ENCODE data around the gene FBXO3.

GRCh38 chr11:33709466-33709865 lies 64.9 kb downstream of the FBXO3 start:
- TF ChIP-seq SUZ12 (IDR thresholded peaks at IDR 0.05) (no peak), NFRKB (IDR thresholded peaks at IDR 0.05) (no peak), FOXM1 (IDR thresholded peaks at IDR 0.05; ENCODE audit: borderline replicate concordance) (no peak)
